Neural cell (in vitro differentiated cells): ENCODE results near the gene ATAD3C. TPM values are rescaled to one million over a fixed set of nuclear protein-coding genes. Genes with fewer than 3 reads are reported as not detected.

Source experiments
- H2AFZ ChIP-seq: fragments of 200-600, 300-800 bp; sonication (generic), shearing (Covaris generic); 2 replicates; pipeline ENCODE4 v1.6.0; 2014; ENCODE audit warnings: low read depth, mild to moderate bottlenecking, antibody characterized with exemption, low read length, moderate library complexity
- H3F3A ChIP-seq: fragments of 200-600 bp; shearing (Covaris generic); 2 replicates; pipeline ENCODE4 v1.6.1; 2016; ENCODE audit warnings: mild to moderate bottlenecking, moderate library complexity, mixed read lengths, antibody characterized with exemption, low read length; ENCODE audit not compliant: insufficient read depth, poor library complexity, severe bottlenecking
- H3K27ac ChIP-seq: fragments of 200-600, 300-800 bp; sonication (generic), shearing (Covaris generic); 2 replicates; pipeline ENCODE4 v1.5.1; 2014; ENCODE audit warnings: mild to moderate bottlenecking, low read length, moderate library complexity
- H3K27me3 ChIP-seq: fragments of 300-800, 200-600 bp; sonication (generic), shearing (Covaris generic); 2 replicates; pipeline ENCODE4 v1.6.0; 2014; ENCODE audit warnings: mild to moderate bottlenecking, low read depth, low read length, moderate library complexity; ENCODE audit not compliant: insufficient read depth
- H3K36me3 ChIP-seq: fragments of 300-800, 200-600 bp; sonication (generic), shearing (Covaris generic); 2 replicates; pipeline ENCODE4 v1.5.1; 2014; ENCODE audit warnings: mild to moderate bottlenecking, antibody characterized with exemption, low read length, moderate library complexity; ENCODE audit not compliant: insufficient read depth
- H3K4me2 ChIP-seq: fragments of 300-800, 200-600 bp; sonication (generic), shearing (Covaris generic); 2 replicates; pipeline ENCODE4 v1.6.0; 2014; ENCODE audit warnings: mild to moderate bottlenecking, low read length
- H3K4me3 ChIP-seq: fragments of 300-800, 200-600 bp; sonication (generic), shearing (Covaris generic); 2 replicates; pipeline ENCODE4 v1.5.1; 2014; ENCODE audit warnings: mild to moderate bottlenecking, low read length, moderate library complexity
- H3K79me2 ChIP-seq: fragments of 200-600 bp; shearing (Covaris generic); replicated peaks from 2 replicates; pipeline ENCODE4 v1.6.0; 2014; ENCODE audit warnings: mild to moderate bottlenecking, low read length, moderate library complexity; ENCODE audit not compliant: insufficient read depth
- H3K9ac ChIP-seq: fragments of 300-800, 200-600 bp; sonication (generic), shearing (Covaris generic); 2 replicates; pipeline ENCODE4 v1.6.1; 2016; ENCODE audit warnings: mild to moderate bottlenecking, low read length, mixed read lengths
- H3K9me2 ChIP-seq: fragments of 200-600 bp; shearing (Covaris generic); 2 replicates; pipeline ENCODE4 v1.6.1; 2016; ENCODE audit warnings: mild to moderate bottlenecking, low read length, mixed read lengths; ENCODE audit not compliant: insufficient read depth
- H3K9me3 ChIP-seq: fragments of 200-600, 300-800 bp; sonication (generic), shearing (Covaris generic); 2 replicates; pipeline ENCODE4 v1.6.1; 2016; ENCODE audit warnings: mild to moderate bottlenecking, mixed run types, low read length, moderate library complexity, mixed read lengths
- H4K20me1 ChIP-seq: fragments of 200-600 bp; shearing (Covaris generic); 2 replicates; pipeline ENCODE4 v1.6.1; 2016; ENCODE audit warnings: mild to moderate bottlenecking, mixed run types; ENCODE audit not compliant: insufficient read depth
- CTCF ChIP-seq: fragments of 450-650 bp; IDR thresholded peaks from 2 replicates; pipeline ENCODE4 v1.5.1; 2014; ENCODE audit warnings: antibody characterized with exemption, mild to moderate bottlenecking, moderate library complexity; ENCODE audit not compliant: poor library complexity, severe bottlenecking
- EP300 ChIP-seq: fragments of 450-650 bp; conservative IDR thresholded peaks from 2 replicates; pipeline ENCODE4 v1.6.1; 2014; ENCODE audit warnings: antibody characterized with exemption, mild to moderate bottlenecking, moderate library complexity; ENCODE audit not compliant: poor library complexity, severe bottlenecking
- EZH2 ChIP-seq: fragments of 200-600, 300-800 bp; shearing (Covaris generic), sonication (generic); IDR thresholded peaks from 2 replicates; pipeline ENCODE4 v1.6.1; 2014; ENCODE audit warnings: antibody characterized with exemption, low read length, borderline replicate concordance, mild to moderate bottlenecking; ENCODE audit not compliant: insufficient read depth, poor library complexity, severe bottlenecking
- MXI1 ChIP-seq: fragments of 450-650 bp; conservative IDR thresholded peaks from 2 replicates; pipeline ENCODE4 v1.6.1; 2014; ENCODE audit warnings: antibody characterized with exemption, mild to moderate bottlenecking; ENCODE audit not compliant: poor library complexity, severe bottlenecking
- POLR2AphosphoS5 ChIP-seq: IDR thresholded peaks from 2 replicates; pipeline ENCODE4 v1.6.1; 2012
- RAD21 ChIP-seq: fragments of 450-650 bp; conservative IDR thresholded peaks from 2 replicates; pipeline ENCODE4 v1.6.1; 2014; ENCODE audit warnings: antibody characterized with exemption, mild to moderate bottlenecking, moderate library complexity
- REST ChIP-seq: IDR thresholded peaks from 2 replicates; pipeline ENCODE4 v1.6.1; 2012; ENCODE audit warnings: borderline replicate concordance
- SMC3 ChIP-seq: fragments of 450-650 bp; conservative IDR thresholded peaks from 2 replicates; pipeline ENCODE4 v1.6.1; 2014; ENCODE audit warnings: antibody characterized with exemption, mild to moderate bottlenecking, moderate library complexity; ENCODE audit not compliant: poor library complexity
- TAF1 ChIP-seq: IDR thresholded peaks from 2 replicates; pipeline ENCODE4 v1.6.1; 2012; ENCODE audit warnings: low read depth
- polyA plus RNA-seq: library from polyadenylated mRNA; depleted of rRNA; stranded (reverse); fragments of >200 nt; gene quantifications from 2 replicates; pipeline ENCODE4 v1.2.3, GENCODE V29; 2014

ATAD3C gene
- polyA plus RNA-seq, 1 donor from 2014 or later, result not detected

GRCh38 chr1:1470626-1471388 is 21.3 kb downstream of the ATAD3C start:
- H2AFZ ChIP-seq, result peak overlapping the region; percentile 85
- H3K9ac ChIP-seq, result peak overlapping the region; percentile 76
- peak overlapping the region; percentile 90 for H3K4me3 ChIP-seq
- no peaks in the 10 kb centered on the region for H3K9me3 ChIP-seq
- no peaks in the 10 kb centered on the region for H3K36me3 ChIP-seq
- H3K27ac ChIP-seq, result peak overlapping the region; percentile 63
- H3K9me2 ChIP-seq, result no peaks in the 10 kb centered on the region
- no peaks in the 10 kb centered on the region for H4K20me1 ChIP-seq
- TF ChIP-seq POLR2AphosphoS5 (no peak), REST (no peak), TAF1 (no peak), EZH2 (no peak), MXI1 (no peak), EP300 (no peak), CTCF (no peak), SMC3 (no peak), RAD21 (no peak)
- peak overlapping the region; percentile 98 for H3K4me2 ChIP-seq
- no peaks in the 10 kb centered on the region for H3K27me3 ChIP-seq
- no peaks in the 10 kb centered on the region for H3F3A ChIP-seq
- peaks cover 20% of the 10 kb centered on the region for H3K79me2 ChIP-seq

GRCh38 chr1:1471389-1472052 is 22.0 kb downstream of the ATAD3C start, which contains the start of gene ATAD3B:
ATAD3B (plus strand) TSS chr1:1471765; CDS start chr1:1471885, 120 bp downstream.
- H3F3A ChIP-seq, result no peaks in the 10 kb centered on the region
- peak within 1 kb of the TSS; percentile 63 for H3K27ac ChIP-seq
- H3K9me3 ChIP-seq, result no peaks in the 10 kb centered on the region
- peak within 1 kb of the TSS; percentile 76 for H3K9ac ChIP-seq
- no peaks in the 10 kb centered on the region for H3K36me3 ChIP-seq
- H4K20me1 ChIP-seq, result no peaks in the 10 kb centered on the region
- peak within 1 kb of the TSS; percentile 90 for H3K4me3 ChIP-seq
- H3K9me2 ChIP-seq, result no peaks in the 10 kb centered on the region
- TF ChIP-seq MXI1 (peak; percentile 97), POLR2AphosphoS5 (peak; percentile 73), CTCF (no peak), EZH2 (no peak), REST (no peak), TAF1 (no peak), RAD21 (no peak), SMC3 (peak; percentile 33), EP300 (peak; percentile 50)
- H2AFZ ChIP-seq, result peak within 1 kb of the TSS; percentile 85
- no peaks in the 10 kb centered on the region for H3K27me3 ChIP-seq
- peaks cover 20% of the 10 kb centered on the region for H3K79me2 ChIP-seq
- H3K4me2 ChIP-seq, result peak within 1 kb of the TSS; percentile 98
